ENCODE data around the gene FOXN1. TPM values are rescaled to one million over a fixed set of nuclear protein-coding genes. Genes with fewer than 3 reads are reported as not detected.

FOXN1 gene
- total RNA-seq, 1 donor from 2014 or later: not detected

Other genes with a start within 250 kb of the FOXN1 start
- gene TMEM97, start 187.1 kb upstream of the FOXN1 start, total RNA-seq: 60.9 and 64.5 TPM in 2 replicates
- gene IFT20, start 170.9 kb upstream of the FOXN1 start, total RNA-seq: 21.3 and 25.8 TPM in 2 replicates
- gene TNFAIP1, start 170.6 kb upstream of the FOXN1 start, total RNA-seq: 35.1 and 39.9 TPM in 2 replicates
- 110 and 114 TPM in 2 replicates for gene POLDIP2, start 148.8 kb upstream of the FOXN1 start, total RNA-seq
- not detected in 2 replicates for gene SEBOX, start 141.1 kb upstream of the FOXN1 start, total RNA-seq
- 0.31 and 0.34 TPM in 2 replicates for gene VTN, start 136.0 kb upstream of the FOXN1 start, total RNA-seq
- 40.7 and 45.6 TPM in 2 replicates for gene SARM1, start 134.7 kb upstream of the FOXN1 start, total RNA-seq
- gene SLC46A1, start 100.1 kb upstream of the FOXN1 start, total RNA-seq: 7.8 and 8.1 TPM in 2 replicates
- gene SLC13A2, start 32.7 kb upstream of the FOXN1 start, total RNA-seq: not detected in 2 replicates
- 63.3 and 63.9 TPM in 2 replicates for gene UNC119, start 46.3 kb downstream of the FOXN1 start, total RNA-seq
- gene PIGS, start 65.2 kb downstream of the FOXN1 start, total RNA-seq: 57.8 and 61.2 TPM in 2 replicates
- gene ALDOC, start 70.5 kb downstream of the FOXN1 start, total RNA-seq: 44.0 and 47.6 TPM in 2 replicates
- gene SPAG5, start 92.7 kb downstream of the FOXN1 start, total RNA-seq: 81.9 and 83.1 TPM in 2 replicates
- gene RSKR, start 107.8 kb downstream of the FOXN1 start, total RNA-seq: 38.4 and 42.9 TPM in 2 replicates
- gene BLTP2, start 138.8 kb downstream of the FOXN1 start, total RNA-seq: 210 and 212 TPM in 2 replicates
- gene SDF2, start 155.6 kb downstream of the FOXN1 start, total RNA-seq: 47.9 and 51.0 TPM in 2 replicates
- 106 and 108 TPM in 2 replicates for gene SUPT6H, start 155.9 kb downstream of the FOXN1 start, total RNA-seq
- gene PROCA1, start 205.5 kb downstream of the FOXN1 start, total RNA-seq: 4.4 and 5.2 TPM in 2 replicates
- gene RAB34, start 211.5 kb downstream of the FOXN1 start, total RNA-seq: 17.6 and 18.2 TPM in 2 replicates
- 1,513 and 1,534 TPM in 2 replicates for gene RPL23A, start 213.6 kb downstream of the FOXN1 start, total RNA-seq
- 9.5 and 11.5 TPM in 2 replicates for gene TLCD1, start 219.9 kb downstream of the FOXN1 start, total RNA-seq
- 5.2 and 5.4 TPM in 2 replicates for gene NEK8, start 222.4 kb downstream of the FOXN1 start, total RNA-seq
- gene TRAF4, start 237.7 kb downstream of the FOXN1 start, total RNA-seq: 178 and 182 TPM in 2 replicates